Panc1 (cell line): ENCODE results near the gene FOXG1. TPM values are rescaled to one million over a fixed set of nuclear protein-coding genes. Genes with fewer than 3 reads are reported as not detected.

Source experiments
- ATAC-seq: fragments of 200-7000 bp; cut with Tn5 transposase; 2 replicates; pipeline ENCODE4 v1.9.1; 2020; ENCODE audit warnings: mild to moderate bottlenecking, moderate library complexity
- BruUV-seq: library from RNA; stranded (reverse); fragments of 400-500 nt; replicated peaks from 2 replicates; lab custom pipeline; 2021; lab: Mats Ljungman, UMichigan
- CTCF ChIA-PET: fragments of 300-600 bp; sonication (Branson Sonifier 250); formaldehyde crosslinking; loops from one replicate; lab custom pipeline; 2022; ENCODE audit warnings: antibody characterized with exemption; lab: Charles Lee
- POLR2A ChIA-PET: fragments of 300-600 bp; sonication (Branson Sonifier 250); formaldehyde crosslinking; loops from one replicate; lab custom pipeline; 2022; ENCODE audit warnings: antibody characterized with exemption; lab: Charles Lee
- DNase-seq: peaks from one replicate; pipeline ENCODE4 v3.0.0-alpha.2; 2010; ENCODE audit warnings: low read depth, low spot score
- H3K27ac ChIP-seq: 2 replicates; pipeline ENCODE4 v1.5.1; 2011; ENCODE audit warnings: mild to moderate bottlenecking, low read length, inconsistent platforms
- H3K27me3 ChIP-seq: fragments of 200-500 bp; sonication (Bioruptor generic); 2 replicates; pipeline ENCODE4 v1.6.0; 2014; ENCODE audit warnings: low read length, inconsistent platforms; ENCODE audit not compliant: control insufficient read depth, insufficient read depth
- H3K36me3 ChIP-seq: fragments of 200-500 bp; sonication (Bioruptor generic); 2 replicates; pipeline ENCODE4 v1.5.1; 2014; ENCODE audit warnings: inconsistent platforms, mild to moderate bottlenecking, low read length, moderate library complexity; ENCODE audit not compliant: control insufficient read depth, insufficient read depth
- H3K4me1 ChIP-seq: 2 replicates; pipeline ENCODE4 v1.5.1; 2011; ENCODE audit warnings: inconsistent platforms, mild to moderate bottlenecking, low read length, moderate library complexity; ENCODE audit not compliant: control insufficient read depth, insufficient read depth
- H3K4me3 ChIP-seq, 2 experiments: 2 replicates each; pipeline ENCODE4 v1.5.1; 2011 to 2012; ENCODE audit warnings: low read depth in 2 of 2, low read length in 2 of 2, mild to moderate bottlenecking in 2 of 2, inconsistent platforms in 1 of 2, moderate library complexity in 1 of 2
- H3K9me3 ChIP-seq: fragments of 200-500 bp; sonication (Bioruptor generic); 2 replicates; pipeline ENCODE4 v1.5.1; 2014; ENCODE audit warnings: low read depth, mild to moderate bottlenecking, inconsistent platforms, low read length, moderate library complexity; ENCODE audit not compliant: control insufficient read depth, insufficient read depth
- POLR2AphosphoS5 ChIP-seq: IDR thresholded peaks from 2 replicates; pipeline ENCODE4 v1.6.1; 2012; ENCODE audit warnings: mild to moderate bottlenecking, low read depth, low read length, moderate library complexity
- REST ChIP-seq, 2 experiments: IDR thresholded peaks; 2 replicates each; pipeline ENCODE4 v1.6.1; 2011 to 2012; ENCODE audit warnings: low read depth in 2 of 2, control low read depth in 1 of 2, low read length in 1 of 2, mild to moderate bottlenecking in 1 of 2, moderate library complexity in 1 of 2; ENCODE audit not compliant: insufficient read depth in 1 of 2
- SIN3A ChIP-seq: IDR thresholded peaks from 2 replicates; pipeline ENCODE4 v1.6.1; 2012; ENCODE audit warnings: low read depth, mild to moderate bottlenecking, low read length, moderate library complexity, borderline replicate concordance; ENCODE audit not compliant: insufficient read depth
- TCF7L2 ChIP-seq: IDR thresholded peaks from 2 replicates; pipeline ENCODE4 v1.6.1; 2011; ENCODE audit warnings: mild to moderate bottlenecking, low read depth, low read length, inconsistent platforms
- in situ Hi-C: cut with HindIII; loops from 2 replicates; pipeline ENCODE4 v1.10.0; 2016; ENCODE audit warnings: low sequenced_read_pairs, low pct_unique_long_range_greater_than_20kb
- intact Hi-C: fragments of 100-400 bp; cut with micrococcal nuclease; formaldehyde crosslinking; loops from one replicate; pipeline ENCODE4 v1.10.0; 2022; ENCODE audit not compliant: unreplicated experiment
- total RNA-seq: library from RNA; stranded (reverse); gene quantifications from one replicate; pipeline ENCODE4 v1.2.1, GENCODE V29; 2021; ENCODE audit not compliant: unreplicated experiment
- TF ChIP-seq, protein P1 (sequence below): fragments of 450-650 bp; IDR thresholded peaks from 2 replicates; pipeline ENCODE4 v1.5.1; 2017; ENCODE audit warnings: mild to moderate bottlenecking

The FOXG1 gene
- total RNA-seq, 1 experiment from 2014 or later = not detected

- BruUV-seq = no TSS peak
Observed at GRCh38 chr14:28762303-28762954, 4.2 kb upstream of the FOXG1 start.

GRCh38 chr14:28762955-28763326 lies 3.6 kb upstream of the FOXG1 start:
- Histone ChIP-seq H3K4me1 (no peaks in the 10 kb centered on the region), H3K36me3 (no peaks in the 10 kb centered on the region), H3K27ac (no peak overlapping the region), H3K9me3 (no peaks in the 10 kb centered on the region), H3K27me3 (no peaks in the 10 kb centered on the region), H3K4me3 (no peak overlapping the region)
- ATAC-seq (no peak), DNase-seq (no peak)
- POLR2A ChIA-PET = no interaction called here
- in situ Hi-C loops (loop anchor here (25.0 kb wide), 1 partner anchor 774 kb away; no protein-coding TSS in a partner anchor), intact Hi-C loops (no loop called here)
- BruUV-seq = no TSS peak
- no peak for TF ChIP-seq POLR2AphosphoS5
- no peak for TF ChIP-seq REST (IDR thresholded peaks at IDR 0.05; ENCODE audit: insufficient read depth in 1 of 2, low read depth in 2 of 2, low read length in 1 of 2)
- TF ChIP-seq SIN3A = no peak
- TF ChIP-seq, protein P1, sequence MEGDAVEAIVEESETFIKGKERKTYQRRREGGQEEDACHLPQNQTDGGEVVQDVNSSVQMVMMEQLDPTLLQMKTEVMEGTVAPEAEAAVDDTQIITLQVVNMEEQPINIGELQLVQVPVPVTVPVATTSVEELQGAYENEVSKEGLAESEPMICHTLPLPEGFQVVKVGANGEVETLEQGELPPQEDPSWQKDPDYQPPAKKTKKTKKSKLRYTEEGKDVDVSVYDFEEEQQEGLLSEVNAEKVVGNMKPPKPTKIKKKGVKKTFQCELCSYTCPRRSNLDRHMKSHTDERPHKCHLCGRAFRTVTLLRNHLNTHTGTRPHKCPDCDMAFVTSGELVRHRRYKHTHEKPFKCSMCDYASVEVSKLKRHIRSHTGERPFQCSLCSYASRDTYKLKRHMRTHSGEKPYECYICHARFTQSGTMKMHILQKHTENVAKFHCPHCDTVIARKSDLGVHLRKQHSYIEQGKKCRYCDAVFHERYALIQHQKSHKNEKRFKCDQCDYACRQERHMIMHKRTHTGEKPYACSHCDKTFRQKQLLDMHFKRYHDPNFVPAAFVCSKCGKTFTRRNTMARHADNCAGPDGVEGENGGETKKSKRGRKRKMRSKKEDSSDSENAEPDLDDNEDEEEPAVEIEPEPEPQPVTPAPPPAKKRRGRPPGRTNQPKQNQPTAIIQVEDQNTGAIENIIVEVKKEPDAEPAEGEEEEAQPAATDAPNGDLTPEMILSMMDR = no peak
- no peak for TF ChIP-seq TCF7L2
- CTCF ChIA-PET = interaction anchor here (0.5 kb wide), 1 partner anchor 20 kb away, joined by 3 read pairs; no protein-coding TSS in a partner anchor

More at GRCh38 chr14:28762303-28762954, 4.2 kb upstream of the FOXG1 start:
- Histone ChIP-seq H3K4me1 (no peaks in the 10 kb centered on the region), H3K27me3 (no peaks in the 10 kb centered on the region), H3K27ac (no peak overlapping the region), H3K9me3 (no peaks in the 10 kb centered on the region), H3K36me3 (no peaks in the 10 kb centered on the region), H3K4me3 (no peak overlapping the region)
- TF ChIP-seq, protein P1 = no peak
- TF ChIP-seq REST (IDR thresholded peaks at IDR 0.05; ENCODE audit: insufficient read depth in 1 of 2, low read depth in 2 of 2, low read length in 1 of 2) (no peak), POLR2AphosphoS5 (no peak), TCF7L2 (no peak), SIN3A (no peak)
- CTCF ChIA-PET = interaction anchor here (0.5 kb wide), 1 partner anchor 19 kb away, joined by 3 read pairs; no protein-coding TSS in a partner anchor
- POLR2A ChIA-PET = no interaction called here
- intact Hi-C loops = no loop called here
- no peak for DNase-seq
- in situ Hi-C loops = loop anchor here (25.0 kb wide), 1 partner anchor 775 kb away; no protein-coding TSS in a partner anchor
- no peak for ATAC-seq
